Right lobe of liver (tissue), 6 donors: ENCODE measurements around the gene INHBE. TPM values are rescaled to one million over a fixed set of nuclear protein-coding genes. Genes with fewer than 3 reads are reported as not detected.

Source experiments
- ATAC-seq, 4 donors: fragments of 200-7000 bp; cut with Tn5 transposase; one replicate each; pipeline ENCODE4 v1.9.1; 2020; ENCODE audit warnings: mild to moderate bottlenecking in 4 of 4, moderate library complexity in 4 of 4
- DNase-seq, 3 donors: peaks; one replicate each; pipeline ENCODE4 v3.0.0-alpha.2; 2020
- H3K27ac ChIP-seq, 3 donors: fragments of 200-600 bp; one replicate each; pipeline ENCODE4 v1.8.0; 2022
- H3K27me3 ChIP-seq, 2 donors: fragments of 200-600 bp; one replicate each; pipeline ENCODE4 v1.8.0; 2022
- H3K36me3 ChIP-seq, 4 donors: fragments of 200-600 bp; sonication (generic) in 1 of 4; one replicate each; pipeline versions ENCODE4 v1.5.1 to v1.8.0; 2017 to 2022; ENCODE audit warnings: control low read depth in 1 of 4
- H3K4me1 ChIP-seq, 4 donors: fragments of 200-600 bp; sonication (generic) in 1 of 4; one replicate each; pipeline versions ENCODE4 v1.5.1 to v1.8.0; 2017 to 2022; ENCODE audit warnings: control low read depth in 1 of 4
- H3K4me3 ChIP-seq, 3 donors: fragments of 200-600 bp; one replicate each; pipeline ENCODE4 v1.8.0; 2022
- H3K9me3 ChIP-seq, 4 donors: fragments of 200-600 bp; sonication (generic) in 1 of 4; one replicate each; pipeline versions ENCODE4 v1.5.1 to v1.8.0; 2017 to 2022; ENCODE audit warnings: control low read depth in 1 of 4
- POLR2A ChIP-seq: fragments of 450-650 bp; IDR thresholded peaks from one replicate; pipeline ENCODE4 v1.6.1; 2017; ENCODE audit warnings: antibody characterized with exemption, mild to moderate bottlenecking
- WGBS: methylation state at CpG from one replicate; pipeline ENCODE4 v1.1.6; 2018; ENCODE audit warnings: low coverage, low lambda C conversion rate; ENCODE audit not compliant: insufficient coverage; ENCODE audit errors: missing lambda C conversion rate; 5-methylcytosine and 5-hydroxymethylcytosine counted together
- intact Hi-C, 2 donors: fragments of 100-400 bp; cut with DNase I; formaldehyde crosslinking; loops; one replicate each; pipeline versions ENCODE4 v1.11.2 to v1.14.1; 2022
- total RNA-seq, 6 experiments: library from RNA; depleted of rRNA in 2 of 6; stranded (reverse); fragments of >200 nt in 2 of 6; fragmentation: NEBNext Ultra II Directional in 3 of 6; extraction: Animal tissue kit (Norgen Biotek cat#: 25700) in 3 of 6; gene quantifications; one replicate each; pipeline versions ENCODE4 v1.1.0 to v1.2.4, GENCODE V29; 2016 to 2023
- TF ChIP-seq, protein P1 (sequence below), 4 donors: fragments of 200-600 bp in 3 of 4; fragments of 450-650 bp in 1 of 4; IDR thresholded peaks; one replicate each; pipeline versions ENCODE4 v1.5.1 to v1.8.0; 2016 to 2022; ENCODE audit warnings: antibody characterized with exemption in 4 of 4, mild to moderate bottlenecking in 2 of 4
- donor health status: DM: no; HTN: yes; CAD: no.
- donor health status: DM: no; HTN: no; CAD: no.
- donor health status: DM: no; HTN: no; CAD: no.
- donor health status: DM: no; HTN: yes; CAD: no.
- donor health status: DM: no; HTN: yes; CAD: no.

Gene INHBE
- total RNA-seq, 6 experiments from 2014 or later = 17.4 to 302 (median 150) TPM

- Histone ChIP-seq H3K27me3 (no peaks in the 10 kb centered on the region), H3K4me1 (peaks cover 0 to 48% (median 2%) of the 10 kb centered on the region in 4 donors), H3K4me3 (peak overlapping the region; percentile 65 to 77 (median 66)), H3K9me3 (no peaks in the 10 kb centered on the region), H3K27ac (peak overlapping the region; percentile 69 to 87 (median 85)), H3K36me3 (no peaks in the 10 kb centered on the region)
- 3% methylated on average over 12 of the region's 24 CpGs for WGBS
- TF ChIP-seq, protein P1, sequence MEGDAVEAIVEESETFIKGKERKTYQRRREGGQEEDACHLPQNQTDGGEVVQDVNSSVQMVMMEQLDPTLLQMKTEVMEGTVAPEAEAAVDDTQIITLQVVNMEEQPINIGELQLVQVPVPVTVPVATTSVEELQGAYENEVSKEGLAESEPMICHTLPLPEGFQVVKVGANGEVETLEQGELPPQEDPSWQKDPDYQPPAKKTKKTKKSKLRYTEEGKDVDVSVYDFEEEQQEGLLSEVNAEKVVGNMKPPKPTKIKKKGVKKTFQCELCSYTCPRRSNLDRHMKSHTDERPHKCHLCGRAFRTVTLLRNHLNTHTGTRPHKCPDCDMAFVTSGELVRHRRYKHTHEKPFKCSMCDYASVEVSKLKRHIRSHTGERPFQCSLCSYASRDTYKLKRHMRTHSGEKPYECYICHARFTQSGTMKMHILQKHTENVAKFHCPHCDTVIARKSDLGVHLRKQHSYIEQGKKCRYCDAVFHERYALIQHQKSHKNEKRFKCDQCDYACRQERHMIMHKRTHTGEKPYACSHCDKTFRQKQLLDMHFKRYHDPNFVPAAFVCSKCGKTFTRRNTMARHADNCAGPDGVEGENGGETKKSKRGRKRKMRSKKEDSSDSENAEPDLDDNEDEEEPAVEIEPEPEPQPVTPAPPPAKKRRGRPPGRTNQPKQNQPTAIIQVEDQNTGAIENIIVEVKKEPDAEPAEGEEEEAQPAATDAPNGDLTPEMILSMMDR (IDR thresholded peaks at IDR 0.05) = peak; percentile 94 to 99 (median 94)
- TF ChIP-seq POLR2A = peak; percentile 89
- intact Hi-C loops = no loop called here
- ATAC-seq (peak; percentile 42 to 60 (median 53)), DNase-seq (peak; percentile 90 to 94 (median 92))
Observed at GRCh38 chr12:57459055-57459749, 4.1 kb downstream of the INHBE start.

DNA sequence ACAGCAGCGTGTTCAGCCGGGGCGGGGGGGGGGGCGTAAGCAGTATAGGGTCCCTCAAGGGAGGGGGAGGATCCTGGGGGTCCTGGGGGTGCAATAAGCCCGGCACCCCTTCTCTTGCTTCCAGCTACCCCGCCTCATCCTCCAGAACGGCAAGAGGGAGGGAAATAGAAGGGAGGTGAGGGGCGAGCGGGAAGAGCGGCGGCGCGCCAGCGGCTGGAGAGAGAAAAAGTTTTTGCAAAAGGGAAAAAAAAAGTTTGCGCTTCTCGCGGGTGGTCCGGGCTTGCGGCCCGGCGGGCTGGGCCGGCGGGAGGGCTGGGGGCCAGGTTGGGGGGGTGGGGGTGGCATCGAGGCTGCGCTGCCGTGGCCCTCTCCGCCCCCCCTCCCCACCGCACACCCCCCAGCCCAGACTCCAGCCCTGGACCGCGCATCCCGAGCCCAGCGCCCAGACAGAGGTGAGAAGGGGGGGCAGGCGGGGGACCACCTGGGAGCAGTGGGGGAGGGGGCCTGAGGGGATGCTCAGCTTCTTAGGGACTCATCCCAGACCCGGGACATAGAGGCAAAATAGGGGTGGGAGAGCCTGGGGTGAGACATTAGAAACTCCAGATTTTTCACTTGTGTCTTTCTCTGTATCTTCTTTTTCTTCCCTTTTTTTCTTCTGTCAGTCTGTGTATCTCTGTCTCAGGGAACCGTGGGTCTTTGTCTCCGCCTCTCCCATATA, 4.8 kb downstream of the INHBE start, which contains the start of gene GLI1:
GLI1 (plus strand) TSS at position 36 of the 718 bp plus-strand sequence. CDS start 3,907 bp downstream, outside the sequence.
- H3K36me3 ChIP-seq = no peaks in the 10 kb centered on the region
- H3K27me3 ChIP-seq = no peaks in the 10 kb centered on the region
- ATAC-seq = no peak
- peak within 1 kb of the TSS; percentile 65 to 77 (median 66) for H3K4me3 ChIP-seq
- H3K27ac ChIP-seq = peak within 1 kb of the TSS; percentile 69 to 87 (median 85)
- H3K4me1 ChIP-seq = peaks cover 0 to 44% (median 1%) of the 10 kb centered on the region in 4 donors
- peak in 1 of 3 donors; percentile 43 for DNase-seq
- under 1% methylated on average over 20 of the region's 36 CpGs for WGBS
- no peak for TF ChIP-seq POLR2A
- TF ChIP-seq, protein P1 (IDR thresholded peaks at IDR 0.05) = no peak
- no peaks in the 10 kb centered on the region for H3K9me3 ChIP-seq
- intact Hi-C loops = no loop called here

DNA sequence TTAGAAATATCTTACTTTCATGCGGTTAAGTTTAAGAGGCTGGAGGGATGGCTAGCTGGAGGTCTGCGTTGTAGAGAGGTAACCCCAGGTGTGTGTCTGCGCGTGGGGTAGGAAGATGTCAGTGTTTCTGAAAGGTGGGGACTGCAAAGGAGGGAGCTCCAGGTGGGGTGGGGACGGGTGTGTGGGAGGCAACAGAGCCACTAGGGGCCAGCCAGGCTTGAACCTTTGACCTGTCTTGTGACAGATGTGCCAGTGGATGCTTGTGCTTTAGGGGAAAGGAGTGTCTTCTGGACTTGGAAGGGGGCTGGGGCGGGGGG, 5.3 kb downstream of the INHBE start:
- WGBS = 2% methylated on average over 6 of the region's 6 CpGs
- intact Hi-C loops = no loop called here
- H3K9me3 ChIP-seq = no peaks in the 10 kb centered on the region
- H3K4me3 ChIP-seq = peak overlapping the region in 1 of 3 donors; percentile 65
- no peak overlapping the region for H3K27ac ChIP-seq
- ATAC-seq (no peak), DNase-seq (no peak)
- H3K36me3 ChIP-seq = no peaks in the 10 kb centered on the region
- peaks cover 0 to 39% (median 1%) of the 10 kb centered on the region in 4 donors for H3K4me1 ChIP-seq
- TF ChIP-seq, protein P1 (IDR thresholded peaks at IDR 0.05) = no peak
- TF ChIP-seq POLR2A = no peak
- no peaks in the 10 kb centered on the region for H3K27me3 ChIP-seq

DNA sequence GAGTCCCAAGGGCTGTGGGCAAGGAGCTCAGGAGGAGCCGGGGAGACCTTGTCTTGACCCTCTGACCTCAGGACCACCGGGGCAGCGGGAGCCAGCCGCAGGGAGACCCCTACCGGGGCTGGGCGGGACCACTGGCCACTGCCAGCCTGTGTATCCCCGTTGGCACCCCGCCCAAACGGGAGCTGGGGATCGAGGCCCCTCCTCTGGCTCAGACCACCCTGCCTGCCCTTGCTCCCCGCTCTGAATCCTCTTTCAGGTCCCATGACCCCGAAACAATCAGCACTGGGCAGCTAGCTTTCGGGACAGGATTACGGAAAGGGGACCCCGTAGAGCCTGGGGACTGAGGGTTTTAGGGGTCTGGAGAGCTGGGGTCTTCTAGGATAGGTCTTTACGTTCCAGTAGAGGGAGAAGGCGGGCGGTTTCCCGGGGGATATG, 5.8 kb downstream of the INHBE start:
- WGBS = 4% methylated on average over 11 of the region's 19 CpGs
- Histone ChIP-seq H3K4me3 (peak overlapping the region; percentile 36 to 53 (median 44)), H3K36me3 (no peaks in the 10 kb centered on the region), H3K4me1 (peaks cover 0 to 39% (median 1%) of the 10 kb centered on the region in 4 donors), H3K27me3 (no peaks in the 10 kb centered on the region), H3K9me3 (no peaks in the 10 kb centered on the region), H3K27ac (no peak overlapping the region)
- ATAC-seq (no peak), DNase-seq (peak in 1 of 3 donors; percentile 44)
- TF ChIP-seq, protein P1 (IDR thresholded peaks at IDR 0.05) = no peak
- TF ChIP-seq POLR2A = no peak
- intact Hi-C loops = no loop called here
